ENCODE data around the gene RNF41. TPM values are rescaled to one million over a fixed set of nuclear protein-coding genes. Genes with fewer than 3 reads are reported as not detected.

The RNF41 gene
- total RNA-seq, 1 donor from 2014 or later = 79.6 TPM

DNA sequence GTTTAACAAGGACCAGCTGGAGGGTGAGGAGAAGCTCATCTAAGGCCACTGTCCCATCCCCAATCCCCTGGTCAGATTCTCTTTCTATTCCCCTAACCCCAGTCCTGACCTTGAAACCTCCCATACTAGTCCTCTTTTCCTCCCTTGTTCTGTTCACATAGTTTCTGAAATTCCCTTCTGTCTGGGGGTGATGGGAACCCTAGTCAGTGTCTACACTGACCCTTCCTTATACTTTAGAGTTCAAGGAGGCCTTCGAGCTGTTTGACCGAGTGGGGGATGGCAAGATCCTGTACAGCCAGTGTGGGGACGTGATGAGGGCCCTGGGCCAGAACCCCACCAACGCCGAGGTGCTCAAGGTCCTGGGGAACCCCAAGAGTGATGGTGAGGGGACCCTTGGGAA lies 66.9 kb downstream of the RNF41 start:
- intact Hi-C loops (cut with DNase I) = no loop called here
- H3K4me1 ChIP-seq = peaks cover 40% of the 10 kb centered on the region

DNA sequence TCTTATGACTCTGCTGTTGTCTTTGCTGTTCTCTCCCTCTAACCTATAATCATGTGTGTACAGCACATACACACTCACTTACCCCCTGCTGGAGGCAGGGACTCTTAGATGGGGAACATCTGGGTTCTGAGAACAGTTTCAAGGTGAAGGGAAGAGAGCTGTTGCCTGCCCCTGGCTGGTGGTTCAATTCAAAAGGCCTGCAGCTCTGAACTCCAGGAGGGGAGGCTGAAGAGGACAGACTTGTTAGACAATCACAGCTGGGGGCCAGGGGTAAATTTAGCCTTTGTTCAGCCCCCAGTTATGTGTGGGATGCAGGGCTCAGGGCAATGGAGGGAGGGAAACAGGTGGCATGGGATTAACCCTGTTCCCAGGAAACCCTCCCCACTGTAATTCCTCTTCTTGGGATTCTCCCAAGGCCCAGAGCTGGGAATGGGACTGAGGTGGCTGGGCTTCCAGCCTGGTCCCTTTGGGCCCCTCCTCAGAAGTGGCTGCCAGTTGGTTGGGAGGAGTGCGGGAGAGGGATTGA lies 67.4 kb downstream of the RNF41 start:
- Histone ChIP-seq H3K4me1 (peaks cover 35% of the 10 kb centered on the region), H3K27ac (no peak overlapping the region), H3K36me3 (no peaks in the 10 kb centered on the region), H3K27me3 (no peaks in the 10 kb centered on the region), H3K9me3 (no peaks in the 10 kb centered on the region), H3K4me3 (no peak overlapping the region)
- intact Hi-C loops (cut with DNase I) = no loop called here
- no peak for DNase-seq (ENCODE audit: extremely low spot score in 2 of 2)
- TF ChIP-seq POLR2AphosphoS5 (IDR thresholded peaks at IDR 0.05; ENCODE audit: insufficient read depth in 1 of 2, low read depth in 1 of 2) = no peak
- no peak for TF ChIP-seq POLR2A (IDR thresholded peaks at IDR 0.05)
- TF ChIP-seq, protein P1, sequence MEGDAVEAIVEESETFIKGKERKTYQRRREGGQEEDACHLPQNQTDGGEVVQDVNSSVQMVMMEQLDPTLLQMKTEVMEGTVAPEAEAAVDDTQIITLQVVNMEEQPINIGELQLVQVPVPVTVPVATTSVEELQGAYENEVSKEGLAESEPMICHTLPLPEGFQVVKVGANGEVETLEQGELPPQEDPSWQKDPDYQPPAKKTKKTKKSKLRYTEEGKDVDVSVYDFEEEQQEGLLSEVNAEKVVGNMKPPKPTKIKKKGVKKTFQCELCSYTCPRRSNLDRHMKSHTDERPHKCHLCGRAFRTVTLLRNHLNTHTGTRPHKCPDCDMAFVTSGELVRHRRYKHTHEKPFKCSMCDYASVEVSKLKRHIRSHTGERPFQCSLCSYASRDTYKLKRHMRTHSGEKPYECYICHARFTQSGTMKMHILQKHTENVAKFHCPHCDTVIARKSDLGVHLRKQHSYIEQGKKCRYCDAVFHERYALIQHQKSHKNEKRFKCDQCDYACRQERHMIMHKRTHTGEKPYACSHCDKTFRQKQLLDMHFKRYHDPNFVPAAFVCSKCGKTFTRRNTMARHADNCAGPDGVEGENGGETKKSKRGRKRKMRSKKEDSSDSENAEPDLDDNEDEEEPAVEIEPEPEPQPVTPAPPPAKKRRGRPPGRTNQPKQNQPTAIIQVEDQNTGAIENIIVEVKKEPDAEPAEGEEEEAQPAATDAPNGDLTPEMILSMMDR (IDR thresholded peaks at IDR 0.05) = no peak

More for the DNA sequence above, 66.9 kb downstream of the RNF41 start:
- TF ChIP-seq POLR2AphosphoS5 (IDR thresholded peaks at IDR 0.05; ENCODE audit: insufficient read depth in 1 of 2, low read depth in 1 of 2) (no peak), POLR2A (IDR thresholded peaks at IDR 0.05) (no peak)
- TF ChIP-seq, protein P1 (IDR thresholded peaks at IDR 0.05) = no peak
- no peak overlapping the region for H3K4me3 ChIP-seq
- H3K27ac ChIP-seq = no peak overlapping the region
- peaks cover 0 to 3% of the 10 kb centered on the region in 2 donors for H3K36me3 ChIP-seq
- no peak for DNase-seq (ENCODE audit: extremely low spot score in 2 of 2)
- H3K27me3 ChIP-seq = no peaks in the 10 kb centered on the region
- H3K9me3 ChIP-seq = no peaks in the 10 kb centered on the region

DNA sequence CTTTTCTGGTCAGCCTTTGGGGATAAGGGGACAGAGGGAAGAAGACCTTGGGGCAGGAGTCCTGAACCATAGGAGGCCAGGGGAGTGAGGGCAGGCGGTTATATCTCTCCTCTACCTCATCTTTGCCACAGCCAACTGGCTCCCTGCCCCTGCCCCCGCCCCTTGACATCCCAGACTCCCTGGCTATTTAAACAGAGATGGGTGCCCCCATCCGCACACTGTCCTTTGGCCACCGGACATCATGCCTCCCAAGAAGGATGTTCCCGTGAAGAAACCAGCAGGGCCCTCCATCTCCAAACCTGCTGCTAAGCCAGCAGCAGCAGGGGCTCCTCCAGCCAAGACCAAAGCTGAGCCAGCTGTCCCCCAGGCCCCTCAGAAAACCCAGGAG lies 68.0 kb downstream of the RNF41 start:
- intact Hi-C loops (cut with DNase I) = no loop called here
- no peak for DNase-seq (ENCODE audit: extremely low spot score in 2 of 2)
- TF ChIP-seq POLR2A (IDR thresholded peaks at IDR 0.05) (no peak), POLR2AphosphoS5 (IDR thresholded peaks at IDR 0.05; ENCODE audit: insufficient read depth in 1 of 2, low read depth in 1 of 2) (no peak)
- TF ChIP-seq, protein P1 (IDR thresholded peaks at IDR 0.05) = no peak
- peak overlapping the region; percentile 89 for H3K27ac ChIP-seq
- H3K9me3 ChIP-seq = no peaks in the 10 kb centered on the region
- H3K4me1 ChIP-seq = peaks cover 33% of the 10 kb centered on the region
- no peak overlapping the region for H3K4me3 ChIP-seq
- H3K36me3 ChIP-seq = no peaks in the 10 kb centered on the region
- H3K27me3 ChIP-seq = no peaks in the 10 kb centered on the region

DNA sequence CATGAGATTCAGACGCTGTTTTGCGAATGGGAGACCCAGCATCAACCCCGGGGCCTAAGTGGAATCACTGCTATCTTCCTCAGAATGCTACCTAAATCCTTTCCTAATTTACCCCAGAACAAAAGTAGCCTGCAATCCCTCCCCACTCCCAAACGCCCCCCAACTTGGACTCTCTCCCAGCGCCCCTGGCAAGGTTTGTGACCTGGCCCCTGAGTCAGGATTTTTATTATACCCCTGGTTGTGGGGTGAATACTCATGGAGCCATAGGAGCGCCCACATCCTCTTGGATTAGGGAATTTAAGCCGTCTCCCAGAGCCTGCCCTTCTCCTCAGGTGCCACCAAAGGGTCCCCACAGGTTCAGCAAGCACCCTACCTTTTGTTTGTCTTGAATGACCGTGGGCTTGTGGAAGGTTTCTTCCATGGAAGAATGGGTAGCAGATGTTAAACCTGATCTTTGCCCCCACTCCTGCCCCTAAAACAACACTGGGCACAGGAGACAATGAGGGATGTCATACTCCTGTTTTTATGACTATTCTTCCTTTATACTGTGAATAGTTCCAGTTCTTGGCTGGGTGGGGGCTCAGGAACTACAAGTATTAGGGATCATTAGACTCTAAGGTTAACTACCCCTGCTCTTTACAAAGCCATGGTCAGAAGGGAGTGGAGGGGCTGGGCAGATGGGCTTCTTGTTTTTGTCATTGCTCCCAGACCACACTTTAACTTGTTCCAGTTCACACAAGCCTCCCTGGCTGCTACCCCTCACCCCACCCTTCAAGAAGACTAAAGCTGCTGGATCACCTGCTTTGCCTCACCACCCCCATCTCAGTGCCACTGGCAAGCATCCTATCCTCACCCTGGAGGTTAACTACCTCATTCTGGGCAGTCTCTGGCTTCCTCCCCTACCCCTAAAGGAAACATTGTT lies 68.7 kb downstream of the RNF41 start:
- Histone ChIP-seq H3K4me3 (peak overlapping the region; percentile 42 to 57), H3K9me3 (no peaks in the 10 kb centered on the region), H3K27ac (peak overlapping the region; percentile 89), H3K36me3 (no peaks in the 10 kb centered on the region), H3K4me1 (peaks cover 33% of the 10 kb centered on the region), H3K27me3 (no peaks in the 10 kb centered on the region)
- intact Hi-C loops (cut with DNase I) = no loop called here
- TF ChIP-seq, protein P1 (IDR thresholded peaks at IDR 0.05) = no peak
- TF ChIP-seq POLR2A (IDR thresholded peaks at IDR 0.05) (no peak), POLR2AphosphoS5 (IDR thresholded peaks at IDR 0.05; ENCODE audit: insufficient read depth in 1 of 2, low read depth in 1 of 2) (no peak)
- no peak for DNase-seq (ENCODE audit: extremely low spot score in 2 of 2)

Other genes starting within 250 kb of the RNF41 start
- 80.5 TPM for gene RAB5B, start 247.8 kb downstream of the RNF41 start, total RNA-seq
- 15.5 TPM for gene SUOX, start 224.6 kb downstream of the RNF41 start, total RNA-seq
- 4.4 TPM for gene IKZF4, start 200.9 kb downstream of the RNF41 start, total RNA-seq
- gene RPS26, start 180.0 kb downstream of the RNF41 start, total RNA-seq = 597 TPM
- gene ERBB3, start 141.8 kb downstream of the RNF41 start, total RNA-seq = 53.8 TPM
- gene PA2G4, start 117.4 kb downstream of the RNF41 start, total RNA-seq = 116 TPM
- 2,458 TPM for gene RPL41, start 105.3 kb downstream of the RNF41 start, total RNA-seq
- gene ZC3H10, start 103.7 kb downstream of the RNF41 start, total RNA-seq = 2.0 TPM
- 140 TPM for gene ESYT1, start 93.7 kb downstream of the RNF41 start, total RNA-seq
- gene MYL6B, start 69.3 kb downstream of the RNF41 start, total RNA-seq = 40.8 TPM
- 2,285 TPM for gene MYL6, start 63.6 kb downstream of the RNF41 start, total RNA-seq
- 95.3 TPM for gene SMARCC2, start 32.4 kb downstream of the RNF41 start, total RNA-seq
- 20.4 TPM for gene NABP2, start 2.4 kb upstream of the RNF41 start, total RNA-seq
- not detected for gene SLC39A5, start 8.1 kb upstream of the RNF41 start, total RNA-seq
- 22.6 TPM for gene ANKRD52, start 36.5 kb upstream of the RNF41 start, total RNA-seq
- 10.1 TPM for gene COQ10A, start 45.0 kb upstream of the RNF41 start, total RNA-seq
- gene CS, start 78.4 kb upstream of the RNF41 start, total RNA-seq = 140 TPM
- gene CNPY2, start 94.1 kb upstream of the RNF41 start, total RNA-seq = 65.6 TPM
- gene PAN2, start 112.1 kb upstream of the RNF41 start, total RNA-seq = 37.6 TPM
- gene IL23A, start 117.0 kb upstream of the RNF41 start, total RNA-seq = not detected
- 109 TPM for gene STAT2, start 138.2 kb upstream of the RNF41 start, total RNA-seq
- not detected for gene APOF, start 140.9 kb upstream of the RNF41 start, total RNA-seq
- gene TIMELESS, start 227.5 kb upstream of the RNF41 start, total RNA-seq = 6.1 TPM
- not detected for gene MIP, start 232.7 kb upstream of the RNF41 start, total RNA-seq
- 1.7 TPM for gene SPRYD4, start 246.7 kb upstream of the RNF41 start, total RNA-seq

All from vagina (tissue), 2 donors.